ENCODE measurements around the gene TRPM2.

TRPM2 gene

DNA sequence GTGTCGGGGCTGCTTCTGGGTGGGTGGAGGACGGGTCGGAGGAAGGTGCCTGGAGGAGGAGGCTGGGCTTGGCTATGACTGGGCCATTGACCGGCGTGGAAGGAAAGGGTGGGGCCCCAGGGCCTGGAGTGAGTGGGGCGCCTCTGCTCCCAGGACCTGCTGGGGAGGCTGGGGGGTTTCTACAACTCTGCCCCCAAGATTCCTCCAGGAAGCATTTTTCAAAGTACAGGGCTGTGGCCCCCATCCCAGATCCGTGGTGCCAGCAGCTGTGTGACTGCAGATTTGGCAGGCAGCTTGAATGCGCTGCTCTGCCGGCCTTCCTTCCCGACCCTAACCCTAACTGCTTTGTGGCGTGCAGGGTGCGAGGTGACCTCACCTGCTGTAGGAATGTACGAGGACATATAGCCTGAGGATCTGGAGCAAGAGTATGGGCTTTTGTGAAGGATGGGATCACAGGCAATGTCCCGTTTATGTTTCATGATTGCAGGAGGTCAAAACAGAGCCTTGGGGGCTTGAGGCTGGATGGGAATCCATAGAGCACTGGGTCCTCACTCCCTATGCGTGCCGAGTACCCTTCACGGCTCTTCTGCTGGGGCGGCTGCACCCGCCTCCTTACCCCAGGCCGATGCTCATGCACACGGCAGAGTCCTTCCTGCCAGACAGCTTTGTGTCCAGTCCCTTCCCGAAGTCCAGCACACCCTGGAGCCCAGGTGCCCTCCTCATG lies 24.7 kb downstream of the TRPM2 start:
- no peak for FAIRE-seq
- TF ChIP-seq, protein P1, sequence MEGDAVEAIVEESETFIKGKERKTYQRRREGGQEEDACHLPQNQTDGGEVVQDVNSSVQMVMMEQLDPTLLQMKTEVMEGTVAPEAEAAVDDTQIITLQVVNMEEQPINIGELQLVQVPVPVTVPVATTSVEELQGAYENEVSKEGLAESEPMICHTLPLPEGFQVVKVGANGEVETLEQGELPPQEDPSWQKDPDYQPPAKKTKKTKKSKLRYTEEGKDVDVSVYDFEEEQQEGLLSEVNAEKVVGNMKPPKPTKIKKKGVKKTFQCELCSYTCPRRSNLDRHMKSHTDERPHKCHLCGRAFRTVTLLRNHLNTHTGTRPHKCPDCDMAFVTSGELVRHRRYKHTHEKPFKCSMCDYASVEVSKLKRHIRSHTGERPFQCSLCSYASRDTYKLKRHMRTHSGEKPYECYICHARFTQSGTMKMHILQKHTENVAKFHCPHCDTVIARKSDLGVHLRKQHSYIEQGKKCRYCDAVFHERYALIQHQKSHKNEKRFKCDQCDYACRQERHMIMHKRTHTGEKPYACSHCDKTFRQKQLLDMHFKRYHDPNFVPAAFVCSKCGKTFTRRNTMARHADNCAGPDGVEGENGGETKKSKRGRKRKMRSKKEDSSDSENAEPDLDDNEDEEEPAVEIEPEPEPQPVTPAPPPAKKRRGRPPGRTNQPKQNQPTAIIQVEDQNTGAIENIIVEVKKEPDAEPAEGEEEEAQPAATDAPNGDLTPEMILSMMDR (IDR thresholded peaks at IDR 0.05; ENCODE audit: insufficient read depth, missing control alignments) = no peak
- no peak for DNase-seq (ENCODE audit: insufficient read length, low spot score)

DNA sequence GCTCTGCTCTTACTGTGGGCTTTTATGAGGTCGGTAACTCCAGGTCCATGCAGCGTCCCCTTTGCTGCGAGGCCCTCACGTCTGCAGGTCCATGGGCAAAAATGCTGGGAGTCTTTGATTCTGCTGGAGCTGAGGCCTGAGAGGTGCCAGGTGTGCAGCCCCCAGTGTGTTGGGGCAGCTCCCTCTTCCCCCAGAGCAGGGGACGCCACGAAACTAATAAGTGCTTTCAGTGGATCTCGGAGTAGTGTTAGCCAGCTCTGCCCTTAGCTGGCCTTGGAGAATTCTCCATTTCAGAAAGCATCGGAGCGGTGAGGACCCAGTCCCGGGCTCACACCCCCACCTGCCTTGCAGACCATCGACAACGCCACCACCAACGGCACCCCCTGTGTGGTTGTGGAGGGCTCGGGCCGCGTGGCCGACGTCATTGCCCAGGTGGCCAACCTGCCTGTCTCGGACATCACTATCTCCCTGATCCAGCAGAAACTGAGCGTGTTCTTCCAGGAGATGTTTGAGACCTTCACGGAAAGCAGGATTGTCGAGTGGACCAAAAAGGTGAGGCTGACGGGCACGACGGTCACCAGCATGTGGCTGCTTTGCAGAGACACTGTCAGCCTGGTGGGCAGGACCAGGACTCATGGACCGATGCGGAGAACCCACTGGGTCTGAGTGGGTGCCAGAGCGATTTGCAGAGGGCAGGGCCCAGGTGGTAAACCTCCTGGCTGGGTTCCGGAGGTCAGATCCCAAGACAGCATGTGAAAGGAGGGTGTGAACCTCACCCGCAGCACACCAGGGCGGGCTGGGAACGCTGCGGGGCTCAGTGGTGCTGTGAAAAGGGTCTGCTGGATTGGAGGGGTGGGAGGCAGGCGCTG lies 25.5 kb downstream of the TRPM2 start:
- TF ChIP-seq, protein P1 (IDR thresholded peaks at IDR 0.05; ENCODE audit: insufficient read depth, missing control alignments) = no peak
- no peak for FAIRE-seq
- DNase-seq (ENCODE audit: insufficient read length, low spot score) = no peak

DNA sequence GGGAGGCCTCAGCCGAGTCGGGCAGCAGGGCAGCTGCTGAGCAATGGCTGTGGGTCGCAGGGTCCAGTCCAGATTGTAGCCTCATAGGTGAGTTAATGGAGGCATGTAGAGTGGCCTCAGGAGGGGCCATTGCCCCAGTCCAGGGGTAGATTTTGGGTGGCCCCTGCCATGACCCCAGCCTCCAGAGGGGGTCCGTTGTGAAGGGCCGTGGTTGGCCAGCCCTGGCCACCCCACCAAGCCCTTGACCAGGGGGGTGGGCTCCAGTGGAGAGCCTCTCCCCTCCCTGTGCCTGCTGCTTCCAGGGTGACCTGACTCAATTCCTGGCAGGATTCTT lies 26.1 kb downstream of the TRPM2 start:
- TF ChIP-seq, protein P1 (IDR thresholded peaks at IDR 0.05; ENCODE audit: insufficient read depth, missing control alignments) = no peak
- DNase-seq (ENCODE audit: insufficient read length, low spot score) (no peak), FAIRE-seq (no peak)

DNA sequence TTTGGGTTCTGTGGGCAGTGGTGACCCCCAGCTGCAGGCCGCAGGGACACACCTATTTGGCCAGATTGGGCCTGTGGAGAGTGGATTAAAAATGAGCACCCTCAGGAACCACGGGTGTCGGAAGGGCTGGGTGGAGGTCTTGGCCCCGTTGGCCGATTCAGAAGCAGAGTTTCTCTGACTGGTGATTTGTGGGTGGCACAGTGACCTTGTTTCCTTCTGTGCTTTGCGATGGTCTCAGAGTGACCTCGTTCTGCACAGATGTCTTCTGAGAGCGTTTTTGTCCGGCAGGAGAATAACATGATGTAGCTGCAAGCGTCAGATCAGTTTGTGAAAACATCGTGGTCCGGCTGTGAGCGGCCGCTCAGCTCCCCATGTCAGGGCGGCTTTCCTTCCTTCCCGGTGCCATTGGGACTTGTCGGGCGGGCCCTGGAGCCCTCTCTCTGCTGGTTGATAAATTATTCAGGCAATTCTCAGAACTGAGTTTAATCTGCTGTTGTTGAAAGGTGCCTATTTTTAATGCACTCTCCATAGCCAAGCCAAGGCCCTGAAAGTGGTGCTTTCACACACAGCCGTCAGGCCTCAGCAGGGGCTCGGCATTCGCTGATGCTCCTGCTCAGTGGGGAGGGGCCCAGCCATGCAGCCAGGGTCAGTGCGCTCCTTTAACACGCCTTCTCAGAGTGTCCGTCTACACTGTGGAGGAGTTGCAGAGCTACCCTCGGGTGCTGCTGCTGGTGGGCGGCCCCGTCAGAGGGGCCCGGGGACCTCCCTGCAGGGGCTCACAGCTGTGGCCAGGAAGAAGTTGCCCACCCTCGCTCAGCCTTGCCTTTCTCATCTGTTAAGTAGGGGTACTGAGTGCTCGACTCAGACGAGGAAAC lies 26.8 kb downstream of the TRPM2 start:
- FAIRE-seq (no peak), DNase-seq (ENCODE audit: insufficient read length, low spot score) (no peak)
- TF ChIP-seq, protein P1 (IDR thresholded peaks at IDR 0.05; ENCODE audit: insufficient read depth, missing control alignments) = no peak

DNA sequence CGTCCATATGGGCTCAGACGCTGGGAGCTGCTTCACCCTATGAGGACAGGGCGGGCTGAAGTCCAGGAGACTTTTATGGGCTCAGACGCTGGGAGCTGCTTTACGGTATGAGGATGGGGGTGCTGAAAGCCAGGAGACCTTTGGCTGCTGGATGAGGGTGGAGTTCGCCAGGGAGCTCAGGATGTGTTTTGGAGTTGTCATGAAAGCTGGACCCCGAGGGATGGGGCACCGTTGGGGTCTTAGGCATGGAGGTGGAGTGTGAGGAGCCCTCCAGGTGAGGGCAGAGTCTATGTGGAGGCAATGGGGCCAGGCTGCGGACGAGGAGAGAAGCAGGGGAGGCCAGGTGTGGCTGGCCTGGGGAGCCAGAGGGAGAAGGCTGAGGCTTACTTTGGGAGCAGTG lies 27.5 kb downstream of the TRPM2 start:
- DNase-seq (ENCODE audit: insufficient read length, low spot score) (no peak), FAIRE-seq (no peak)
- TF ChIP-seq, protein P1 (IDR thresholded peaks at IDR 0.05; ENCODE audit: insufficient read depth, missing control alignments) = no peak

DNA sequence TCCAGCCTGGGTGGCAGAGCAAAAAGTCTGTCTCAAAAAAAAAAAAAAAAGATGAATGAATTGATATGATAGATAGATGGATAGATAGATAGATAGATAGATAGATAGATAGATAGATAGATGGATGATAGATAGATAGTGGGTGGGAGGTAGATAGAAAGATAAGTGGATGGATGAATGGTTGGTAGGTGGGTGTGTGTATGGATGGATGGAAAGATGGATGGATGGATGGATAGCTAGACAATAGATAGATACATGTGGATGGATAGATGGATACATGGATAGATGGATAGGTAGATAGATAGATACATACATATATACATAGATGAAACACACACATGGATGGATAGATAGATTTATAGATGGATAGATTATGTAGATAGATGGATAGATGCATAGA lies 28.5 kb downstream of the TRPM2 start:
- DNase-seq (ENCODE audit: insufficient read length, low spot score) (no peak), FAIRE-seq (no peak)
- TF ChIP-seq, protein P1 (IDR thresholded peaks at IDR 0.05; ENCODE audit: insufficient read depth, missing control alignments) = no peak
